Adrenal gland (tissue), 5 donors: Measurements from ENCODE around the gene HUS1B.

Experiments
- POLR2A ChIP-seq, 2 donors: fragments of 450-650 bp; IDR thresholded peaks; one replicate each; pipeline ENCODE4 v1.6.1; 2017; ENCODE audit warnings: antibody characterized with exemption in 2 of 2, mild to moderate bottlenecking in 2 of 2, moderate library complexity in 1 of 2
- TF ChIP-seq, protein P1 (sequence below), 6 experiments: fragments of 450-650 bp in 4 of 6; fragments of 200-600 bp in 2 of 6; sonication (generic) in 1 of 6; IDR thresholded peaks; 1 replicate in 5 of 6; 2 replicates in 1 of 6; pipeline versions ENCODE4 v1.5.1 to v1.8.0; 2016 to 2021; ENCODE audit warnings: antibody characterized with exemption in 6 of 6, mild to moderate bottlenecking in 2 of 6, moderate library complexity in 1 of 6
- donor health status: DM: no; HTN: no; CAD: no.

DNA sequence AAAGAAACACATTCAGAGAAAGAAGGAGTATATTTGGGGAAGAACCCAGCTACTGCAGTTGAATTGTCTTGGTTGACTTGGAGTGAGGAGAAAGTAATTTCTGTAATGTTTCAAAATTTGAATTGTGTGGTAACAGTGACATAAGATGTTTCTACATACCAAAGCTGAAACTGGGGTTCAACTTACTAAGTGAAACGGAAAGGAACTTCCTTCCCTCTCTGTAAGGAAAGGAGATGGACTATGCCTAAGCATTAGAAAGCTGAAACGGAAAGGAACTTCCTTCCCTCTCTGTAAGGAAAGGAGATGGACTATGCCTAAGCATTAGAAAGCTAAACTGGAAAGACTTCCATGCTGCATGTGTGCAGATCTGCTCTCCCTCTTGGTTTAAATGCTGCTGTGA is 46.0 kb downstream of the HUS1B start:
- no peak for TF ChIP-seq POLR2A (IDR thresholded peaks at IDR 0.05)
- TF ChIP-seq, protein P1, sequence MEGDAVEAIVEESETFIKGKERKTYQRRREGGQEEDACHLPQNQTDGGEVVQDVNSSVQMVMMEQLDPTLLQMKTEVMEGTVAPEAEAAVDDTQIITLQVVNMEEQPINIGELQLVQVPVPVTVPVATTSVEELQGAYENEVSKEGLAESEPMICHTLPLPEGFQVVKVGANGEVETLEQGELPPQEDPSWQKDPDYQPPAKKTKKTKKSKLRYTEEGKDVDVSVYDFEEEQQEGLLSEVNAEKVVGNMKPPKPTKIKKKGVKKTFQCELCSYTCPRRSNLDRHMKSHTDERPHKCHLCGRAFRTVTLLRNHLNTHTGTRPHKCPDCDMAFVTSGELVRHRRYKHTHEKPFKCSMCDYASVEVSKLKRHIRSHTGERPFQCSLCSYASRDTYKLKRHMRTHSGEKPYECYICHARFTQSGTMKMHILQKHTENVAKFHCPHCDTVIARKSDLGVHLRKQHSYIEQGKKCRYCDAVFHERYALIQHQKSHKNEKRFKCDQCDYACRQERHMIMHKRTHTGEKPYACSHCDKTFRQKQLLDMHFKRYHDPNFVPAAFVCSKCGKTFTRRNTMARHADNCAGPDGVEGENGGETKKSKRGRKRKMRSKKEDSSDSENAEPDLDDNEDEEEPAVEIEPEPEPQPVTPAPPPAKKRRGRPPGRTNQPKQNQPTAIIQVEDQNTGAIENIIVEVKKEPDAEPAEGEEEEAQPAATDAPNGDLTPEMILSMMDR (IDR thresholded peaks at IDR 0.05): no peak
